Mesenchymal stem cell (in vitro differentiated cells and primary cell): ENCODE results near the gene GATAD2B.
"Not testable (repeated sequence)": the region's sequence is repeated elsewhere in the genome, so short reads cannot be mapped to it uniquely, and the experiment has no call there.

Experiments
- DNase-seq: peaks from one replicate; pipeline ENCODE4 v3.0.0-alpha.2; 2013
- H2AFZ ChIP-seq: one replicate; pipeline ENCODE4 v1.6.1; 2013; ENCODE audit warnings: low read depth, mild to moderate bottlenecking, control low read depth, inconsistent platforms, low read length, moderate library complexity
- H2AK5ac ChIP-seq: 2 replicates; pipeline ENCODE4 v1.6.1; 2013; ENCODE audit warnings: low read length, moderate library complexity, mild to moderate bottlenecking, inconsistent platforms; ENCODE audit not compliant: severe bottlenecking
- H2BK120ac ChIP-seq: one replicate; pipeline ENCODE4 v1.6.1; 2013; ENCODE audit warnings: low read depth, mild to moderate bottlenecking, inconsistent platforms, low read length, moderate library complexity
- H2BK12ac ChIP-seq, 2 experiments: one replicate each; pipeline ENCODE4 v1.6.1; 2013; ENCODE audit warnings: inconsistent platforms in 2 of 2, low read length in 2 of 2, mild to moderate bottlenecking in 2 of 2, moderate library complexity in 2 of 2, control low read depth in 1 of 2
- H2BK15ac ChIP-seq: one replicate; pipeline ENCODE4 v1.6.1; 2013; ENCODE audit warnings: mild to moderate bottlenecking, low read depth, inconsistent platforms; ENCODE audit not compliant: poor library complexity, severe bottlenecking
- H2BK5ac ChIP-seq: 2 replicates; pipeline ENCODE4 v1.6.1; 2013; ENCODE audit warnings: low read depth, mild to moderate bottlenecking, low read length, control low read depth, inconsistent platforms; ENCODE audit not compliant: poor library complexity, severe bottlenecking
- H3K14ac ChIP-seq, 2 experiments: one replicate each; pipeline ENCODE4 v1.6.1; 2013; ENCODE audit warnings: inconsistent platforms in 2 of 2, low read length in 2 of 2, control low read depth in 1 of 2, mild to moderate bottlenecking in 1 of 2, moderate library complexity in 1 of 2
- H3K18ac ChIP-seq, 2 experiments: one replicate each; pipeline ENCODE4 v1.6.1; 2013; ENCODE audit warnings: inconsistent platforms in 2 of 2, low read length in 2 of 2, control low read depth in 1 of 2, low read depth in 1 of 2, mild to moderate bottlenecking in 1 of 2
- H3K23ac ChIP-seq, 2 experiments: one replicate each; pipeline ENCODE4 v1.6.1; 2013; ENCODE audit warnings: inconsistent platforms in 2 of 2, low read length in 2 of 2, mild to moderate bottlenecking in 2 of 2, moderate library complexity in 2 of 2, control low read depth in 1 of 2
- H3K27ac ChIP-seq: 2 replicates; pipeline ENCODE4 v1.5.1; 2013; ENCODE audit warnings: mild to moderate bottlenecking, moderate library complexity, low read length, control low read depth, inconsistent platforms; ENCODE audit not compliant: poor library complexity, severe bottlenecking
- H3K27me3 ChIP-seq, 2 experiments: 2 replicates each; pipeline versions ENCODE4 v1.6.1 to v1.7.0; 2013; ENCODE audit warnings: low read length in 2 of 2, mild to moderate bottlenecking in 2 of 2, moderate library complexity in 2 of 2, control low read depth in 1 of 2, inconsistent platforms in 1 of 2; ENCODE audit not compliant: control insufficient read depth in 1 of 2, insufficient read depth in 1 of 2
- H3K36me3 ChIP-seq, 2 experiments: 2 replicates each; pipeline versions ENCODE4 v1.6.1 to v1.7.0; 2013; ENCODE audit warnings: low read length in 2 of 2, control low read depth in 1 of 2, inconsistent platforms in 1 of 2, low read depth in 1 of 2, mild to moderate bottlenecking in 1 of 2; ENCODE audit not compliant: insufficient read depth in 2 of 2, control insufficient read depth in 1 of 2
- H3K4ac ChIP-seq, 2 experiments: one replicate each; pipeline ENCODE4 v1.6.1; 2013; ENCODE audit warnings: inconsistent platforms in 2 of 2, low read length in 2 of 2, mild to moderate bottlenecking in 2 of 2, moderate library complexity in 2 of 2, control low read depth in 1 of 2, low read depth in 1 of 2
- H3K4me1 ChIP-seq: 2 replicates; pipeline ENCODE4 v1.6.1; 2013; ENCODE audit warnings: low read depth, low read length, control low read depth; ENCODE audit not compliant: control insufficient read depth, insufficient read depth
- H3K4me2 ChIP-seq: 2 replicates; pipeline ENCODE4 v1.6.1; 2013; ENCODE audit warnings: low read length, mild to moderate bottlenecking, inconsistent platforms; ENCODE audit not compliant: poor library complexity, severe bottlenecking
- H3K4me3 ChIP-seq, 2 experiments: 2 replicates each; pipeline versions ENCODE4 v1.5.1 to v1.7.0; 2013; ENCODE audit warnings: low read length in 2 of 2, mild to moderate bottlenecking in 2 of 2, control low read depth in 1 of 2, low read depth in 1 of 2; ENCODE audit not compliant: insufficient read depth in 1 of 2
- H3K79me1 ChIP-seq: replicated peaks from 2 replicates; pipeline ENCODE4 v1.6.1; 2013; ENCODE audit warnings: mild to moderate bottlenecking, control low read depth, low read length, inconsistent platforms; ENCODE audit not compliant: poor library complexity, severe bottlenecking
- H3K9ac ChIP-seq: 2 replicates; pipeline ENCODE4 v1.7.0; 2013; ENCODE audit warnings: mild to moderate bottlenecking, low read length, moderate library complexity
- H3K9me3 ChIP-seq: 2 replicates; pipeline ENCODE4 v1.7.0; 2013; ENCODE audit warnings: mild to moderate bottlenecking, low read length; ENCODE audit not compliant: control insufficient read depth
- H4K8ac ChIP-seq: one replicate; pipeline ENCODE4 v1.6.1; 2013; ENCODE audit warnings: inconsistent platforms, mild to moderate bottlenecking, low read length, moderate library complexity
- H4K91ac ChIP-seq: one replicate; pipeline ENCODE4 v1.6.1; 2013; ENCODE audit warnings: mild to moderate bottlenecking, low read length, inconsistent platforms
- WGBS: methylation state at CpG from one replicate; pipeline ENCODE4 v1.1.7; 2013; ENCODE audit warnings: mixed read lengths; 5-methylcytosine and 5-hydroxymethylcytosine counted together

Gene GATAD2B

DNA sequence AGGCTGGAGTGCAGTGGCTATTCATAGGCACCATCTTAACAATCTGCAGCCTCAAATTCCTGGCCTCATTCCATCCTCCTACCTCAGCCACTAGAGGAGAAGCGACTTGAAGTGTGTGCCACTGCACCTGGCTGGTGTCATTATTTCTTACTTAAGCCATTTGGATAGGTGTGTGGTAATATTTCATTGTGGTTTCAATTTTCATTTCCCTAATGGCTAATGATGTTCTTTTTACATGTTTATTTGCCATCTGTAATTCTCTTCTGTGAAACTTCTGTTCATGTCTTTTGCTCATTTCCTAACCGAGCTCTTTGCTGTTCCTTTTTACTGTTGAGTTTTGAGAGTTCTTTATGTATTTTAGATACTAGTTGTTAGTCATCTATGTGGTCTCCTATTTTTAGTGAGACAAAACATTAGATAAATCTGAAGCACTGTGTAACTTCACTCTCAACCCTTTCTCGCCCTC, 80.7 kb downstream of the GATAD2B start:
- no peak overlapping the region for H3K4me2 ChIP-seq
- no peak overlapping the region for H4K8ac ChIP-seq
- H2AK5ac ChIP-seq, result no peak overlapping the region
- no peak overlapping the region for H2BK120ac ChIP-seq
- DNase-seq, result no peak
- H3K23ac ChIP-seq, result no peak overlapping the region
- peaks cover 16% of the 10 kb centered on the region for H3K79me1 ChIP-seq
- no peak overlapping the region for H3K18ac ChIP-seq
- peak overlapping the region; percentile 2 for H3K9ac ChIP-seq
- no peak overlapping the region for H3K27ac ChIP-seq
- H2BK5ac ChIP-seq, result no peak overlapping the region
- H4K91ac ChIP-seq, result no peak overlapping the region
- H3K14ac ChIP-seq, result no peak overlapping the region
- WGBS, result no CpG with 5 or more reads among the region's 3 CpGs
- no peaks in the 10 kb centered on the region for H3K27me3 ChIP-seq
- H3K4me1 ChIP-seq, result peaks cover 5% of the 10 kb centered on the region
- no peaks in the 10 kb centered on the region for H3K36me3 ChIP-seq
- H2BK15ac ChIP-seq, result no peak overlapping the region
- H2AFZ ChIP-seq, result no peak overlapping the region
- no peak overlapping the region for H3K4ac ChIP-seq
- no peak overlapping the region for H2BK12ac ChIP-seq
- H3K4me3 ChIP-seq, result peak overlapping the region in 1 of 2 experiments; percentile 21
- H3K9me3 ChIP-seq, result no peaks in the 10 kb centered on the region

DNA sequence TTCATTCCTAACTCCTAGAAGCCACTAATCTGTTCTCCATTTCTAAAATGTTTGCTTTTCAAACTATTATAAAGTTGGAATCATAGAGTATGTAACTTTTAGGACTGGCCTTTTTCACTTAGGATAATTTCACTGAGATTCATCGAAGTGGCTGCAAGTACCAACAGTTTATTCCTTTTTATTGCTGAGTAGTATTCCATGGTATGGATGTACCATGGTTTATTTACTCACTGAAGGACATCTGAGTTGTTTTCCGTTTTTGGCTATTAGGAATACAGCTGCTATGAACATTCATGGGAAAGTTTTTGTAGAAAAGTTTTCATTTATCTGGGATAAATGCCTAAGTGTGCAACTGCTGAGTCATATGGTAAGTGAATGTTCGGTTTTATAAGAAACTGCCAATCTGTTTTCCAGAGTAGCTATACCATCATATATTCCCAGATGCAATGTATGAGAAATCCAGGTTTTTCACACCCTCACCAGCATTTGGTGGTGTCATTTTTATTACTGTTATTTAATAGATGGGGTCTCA, 81.2 kb downstream of the GATAD2B start:
- Histone ChIP-seq H2AK5ac (no peak overlapping the region), H2BK5ac (no peak overlapping the region), H3K79me1 (peaks cover 16% of the 10 kb centered on the region), H3K4me1 (peaks cover 5% of the 10 kb centered on the region), H3K4me2 (no peak overlapping the region), H2BK15ac (no peak overlapping the region), H2BK12ac (no peak overlapping the region), H3K14ac (no peak overlapping the region), H3K27ac (no peak overlapping the region), H3K4me3 (peak overlapping the region in 1 of 2 experiments; percentile 21), H3K9ac (peak overlapping the region; percentile 2), H3K18ac (no peak overlapping the region), H3K36me3 (no peaks in the 10 kb centered on the region), H2BK120ac (no peak overlapping the region), H2AFZ (no peak overlapping the region), H3K9me3 (no peaks in the 10 kb centered on the region), H3K27me3 (no peaks in the 10 kb centered on the region), H3K23ac (no peak overlapping the region), H4K91ac (no peak overlapping the region), H4K8ac (no peak overlapping the region), H3K4ac (no peak overlapping the region)
- WGBS, result 91% methylated on average over 2 of the region's 3 CpGs
- DNase-seq, result no peak

DNA sequence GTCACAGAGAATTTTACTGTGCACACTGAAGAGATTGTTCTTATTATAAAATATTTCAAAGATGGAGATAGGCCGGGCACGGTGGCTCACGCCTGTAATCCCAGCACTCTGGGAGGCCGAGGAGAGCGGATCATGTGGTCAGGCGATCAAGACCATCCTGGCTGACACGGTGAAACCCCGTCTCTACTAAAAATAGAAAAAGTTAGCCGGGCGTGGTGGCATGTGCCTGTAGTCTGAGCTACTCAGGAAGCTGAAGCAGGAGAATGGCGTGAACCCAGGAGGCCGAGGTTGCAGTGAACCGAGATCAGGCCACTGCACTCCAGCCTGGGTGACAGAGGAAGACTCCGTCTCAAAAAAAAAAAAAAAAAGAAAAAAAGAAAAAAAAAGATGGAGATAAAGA, 82.0 kb downstream of the GATAD2B start:
- H3K27ac ChIP-seq, H2BK15ac ChIP-seq, H3K4me1 ChIP-seq, DNase-seq, H2AFZ ChIP-seq, H2BK5ac ChIP-seq, H3K14ac ChIP-seq, H2BK120ac ChIP-seq, H3K9ac ChIP-seq, H3K4ac ChIP-seq, H4K8ac ChIP-seq, H3K4me3 ChIP-seq, H3K36me3 ChIP-seq, H3K4me2 ChIP-seq, H3K9me3 ChIP-seq, H3K18ac ChIP-seq, H4K91ac ChIP-seq, H3K27me3 ChIP-seq, H2BK12ac ChIP-seq, H3K23ac ChIP-seq, H2AK5ac ChIP-seq: not testable (repeated sequence)
- H3K79me1 ChIP-seq, result peaks cover 16% of the 10 kb centered on the region
- 94% methylated on average over 13 of the region's 14 CpGs for WGBS

DNA sequence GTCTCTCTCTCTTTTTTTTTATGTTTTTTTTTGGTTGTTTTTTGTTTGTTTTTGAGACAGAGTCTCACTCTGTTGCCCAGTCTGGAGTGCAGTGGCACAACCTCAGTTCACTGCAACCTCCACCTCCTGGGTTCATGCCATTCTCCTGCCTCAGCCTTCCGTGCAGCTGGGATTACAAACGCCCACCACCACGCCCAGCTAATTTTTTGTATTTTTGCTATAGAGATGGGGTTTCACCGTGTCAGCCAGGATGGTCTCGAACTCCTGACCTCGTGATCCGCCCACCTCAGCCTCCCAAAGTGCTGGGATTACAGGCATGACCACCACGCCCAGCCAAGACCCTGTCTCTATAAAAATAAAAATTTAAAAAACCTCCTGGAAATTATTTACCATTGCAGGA, 88.8 kb downstream of the GATAD2B start:
- H3K4ac ChIP-seq, H2AFZ ChIP-seq, H3K4me3 ChIP-seq, H2AK5ac ChIP-seq, H3K27me3 ChIP-seq, H4K91ac ChIP-seq, H3K9me3 ChIP-seq, H4K8ac ChIP-seq, H2BK15ac ChIP-seq, H3K18ac ChIP-seq, DNase-seq, H3K9ac ChIP-seq, H3K4me2 ChIP-seq, H2BK12ac ChIP-seq, H3K23ac ChIP-seq, H3K36me3 ChIP-seq, H3K14ac ChIP-seq, H2BK5ac ChIP-seq, H2BK120ac ChIP-seq, H3K4me1 ChIP-seq, H3K27ac ChIP-seq: not testable (repeated sequence)
- WGBS, result 96% methylated on average over 7 of the region's 8 CpGs
- peaks cover 28% of the 10 kb centered on the region for H3K79me1 ChIP-seq
